22Rv1 (cell line): ENCODE measurements around the gene NCKAP5.

ENCODE experiments used
- CTCF ChIP-seq: fragments of 450-650 bp; IDR thresholded peaks from 2 replicates; pipeline ENCODE4 v1.5.1; 2017; ENCODE audit warnings: mild to moderate bottlenecking
- ZFX ChIP-seq: fragments of 450-650 bp; IDR thresholded peaks from 2 replicates; pipeline ENCODE4 v1.6.1; 2017; ENCODE audit warnings: antibody characterized with exemption, borderline replicate concordance

- no peak for TF ChIP-seq CTCF
- TF ChIP-seq ZFX: no peak
Measured at GRCh38 chr2:132793532-132793931, 774.7 kb downstream of the NCKAP5 start.
